Upper lobe of right lung (tissue), 1 donor: ENCODE data around the gene TMEM154. TPM values are rescaled to one million over a fixed set of nuclear protein-coding genes. Genes with fewer than 3 reads are reported as not detected.

Experiments
- ATAC-seq: fragments of 200-7000 bp; cut with Tn5 transposase; one replicate; pipeline ENCODE4 v1.9.1; 2020; ENCODE audit warnings: mild to moderate bottlenecking, moderate library complexity
- DNase-seq: peaks from one replicate; pipeline ENCODE4 v3.0.0-alpha.2; 2020
- H3K27ac ChIP-seq: fragments of 200-600 bp; one replicate; pipeline ENCODE4 v1.8.0; 2022
- H3K27me3 ChIP-seq: fragments of 200-600 bp; one replicate; pipeline ENCODE4 v1.8.0; 2022; ENCODE audit warnings: mild to moderate bottlenecking
- H3K36me3 ChIP-seq: fragments of 200-600 bp; one replicate; pipeline ENCODE4 v1.8.0; 2022
- H3K4me1 ChIP-seq: fragments of 200-600 bp; one replicate; pipeline ENCODE4 v1.8.0; 2022
- H3K4me3 ChIP-seq: fragments of 200-600 bp; one replicate; pipeline ENCODE4 v1.8.0; 2022; ENCODE audit warnings: mild to moderate bottlenecking
- H3K9me3 ChIP-seq: fragments of 200-600 bp; one replicate; pipeline ENCODE4 v1.8.0; 2022
- intact Hi-C: fragments of 100-400 bp; cut with DNase I; formaldehyde crosslinking; loops from one replicate; pipeline ENCODE4 v1.11.0; 2022
- total RNA-seq: library from RNA; stranded (reverse); fragmentation: NEBNext Ultra II Directional; extraction: Animal tissue kit (Norgen Biotek cat#: 25700); gene quantifications from one replicate; pipeline ENCODE4 v1.2.1, GENCODE V29; 2021
- TF ChIP-seq, protein P1 (sequence below): fragments of 200-600 bp; IDR thresholded peaks from one replicate; pipeline ENCODE4 v1.8.0; 2022; ENCODE audit warnings: antibody characterized with exemption
- donor health status: DM: no; HTN: yes; CAD: no; lungs with severe emphysema.

The TMEM154 gene
- total RNA-seq, 1 donor from 2014 or later, result 12.7 TPM

DNA sequence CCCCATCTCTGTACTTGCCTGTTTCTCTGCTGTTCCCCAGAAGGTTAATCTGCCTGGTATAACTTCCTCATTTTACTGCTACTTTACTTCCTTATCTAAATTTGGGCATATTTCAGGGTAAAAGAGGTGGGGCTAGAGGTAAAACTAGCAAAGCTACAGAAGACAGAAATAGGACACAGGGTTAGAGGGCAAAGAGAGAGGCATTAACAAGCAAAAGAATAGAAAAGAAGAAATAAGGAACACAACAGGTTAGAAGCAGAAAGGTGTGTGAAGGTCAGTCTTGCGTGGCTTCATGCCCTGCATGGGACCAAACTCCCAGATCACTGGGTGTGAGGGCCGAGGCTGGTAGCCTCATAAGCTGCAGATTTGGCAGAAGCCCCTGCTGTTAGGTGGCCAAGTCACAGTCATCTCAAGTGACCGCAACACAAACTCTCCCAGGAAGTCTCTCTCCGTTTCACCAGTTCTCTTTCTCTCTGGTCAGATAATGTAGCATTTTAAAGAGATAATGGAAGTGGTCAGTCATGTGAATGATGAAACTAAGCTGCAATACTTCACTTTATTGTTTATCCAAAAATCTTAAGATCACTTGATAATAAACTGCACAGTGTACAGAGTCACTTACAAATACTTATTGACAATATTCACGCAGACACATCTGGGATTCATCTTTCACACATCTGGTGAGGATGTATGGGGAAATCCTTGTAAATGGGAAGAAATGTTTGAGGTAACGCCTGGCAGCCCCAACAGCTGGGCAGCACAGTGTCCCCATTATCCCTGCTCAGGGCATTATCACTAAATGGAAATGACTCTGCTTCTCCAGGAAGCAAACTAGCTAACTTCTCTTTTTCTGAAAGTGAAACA, 16.4 kb downstream of the TMEM154 start:
- H3K27ac ChIP-seq, result peak overlapping the region; percentile 53
- DNase-seq (no peak), ATAC-seq (peak; percentile 71)
- H3K4me1 ChIP-seq, result no peaks in the 10 kb centered on the region
- TF ChIP-seq, protein P1, sequence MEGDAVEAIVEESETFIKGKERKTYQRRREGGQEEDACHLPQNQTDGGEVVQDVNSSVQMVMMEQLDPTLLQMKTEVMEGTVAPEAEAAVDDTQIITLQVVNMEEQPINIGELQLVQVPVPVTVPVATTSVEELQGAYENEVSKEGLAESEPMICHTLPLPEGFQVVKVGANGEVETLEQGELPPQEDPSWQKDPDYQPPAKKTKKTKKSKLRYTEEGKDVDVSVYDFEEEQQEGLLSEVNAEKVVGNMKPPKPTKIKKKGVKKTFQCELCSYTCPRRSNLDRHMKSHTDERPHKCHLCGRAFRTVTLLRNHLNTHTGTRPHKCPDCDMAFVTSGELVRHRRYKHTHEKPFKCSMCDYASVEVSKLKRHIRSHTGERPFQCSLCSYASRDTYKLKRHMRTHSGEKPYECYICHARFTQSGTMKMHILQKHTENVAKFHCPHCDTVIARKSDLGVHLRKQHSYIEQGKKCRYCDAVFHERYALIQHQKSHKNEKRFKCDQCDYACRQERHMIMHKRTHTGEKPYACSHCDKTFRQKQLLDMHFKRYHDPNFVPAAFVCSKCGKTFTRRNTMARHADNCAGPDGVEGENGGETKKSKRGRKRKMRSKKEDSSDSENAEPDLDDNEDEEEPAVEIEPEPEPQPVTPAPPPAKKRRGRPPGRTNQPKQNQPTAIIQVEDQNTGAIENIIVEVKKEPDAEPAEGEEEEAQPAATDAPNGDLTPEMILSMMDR, result no peak
- intact Hi-C loops, result no loop called here
- H3K27me3 ChIP-seq, result no peaks in the 10 kb centered on the region
- H3K36me3 ChIP-seq, result no peaks in the 10 kb centered on the region
- no peak overlapping the region for H3K4me3 ChIP-seq
- H3K9me3 ChIP-seq, result peaks cover under 1% of the 10 kb centered on the region

DNA sequence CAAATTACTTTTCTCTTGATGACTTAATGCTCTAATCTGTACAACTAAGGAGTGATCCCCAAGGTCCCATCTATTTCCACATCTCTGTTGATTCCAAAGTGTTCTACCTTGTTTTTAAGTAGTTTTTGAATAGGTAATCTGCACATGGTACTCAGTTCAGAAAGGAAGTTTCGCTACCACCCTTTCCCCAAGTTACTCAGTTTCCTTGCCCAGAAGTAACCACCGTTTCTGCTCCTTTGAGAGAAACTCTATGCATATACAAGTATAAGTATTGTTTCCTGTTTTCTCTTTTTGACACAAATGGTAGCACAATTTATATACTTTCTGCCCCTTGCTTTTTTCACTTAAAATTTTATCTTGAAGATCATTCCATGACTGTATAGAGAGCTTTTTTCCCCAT, 18.1 kb downstream of the TMEM154 start:
- no peaks in the 10 kb centered on the region for H3K4me1 ChIP-seq
- intact Hi-C loops, result no loop called here
- no peaks in the 10 kb centered on the region for H3K36me3 ChIP-seq
- no peak overlapping the region for H3K27ac ChIP-seq
- DNase-seq (no peak), ATAC-seq (no peak)
- H3K9me3 ChIP-seq, result peaks cover 16% of the 10 kb centered on the region
- H3K4me3 ChIP-seq, result no peak overlapping the region
- no peaks in the 10 kb centered on the region for H3K27me3 ChIP-seq
- TF ChIP-seq, protein P1, result no peak

DNA sequence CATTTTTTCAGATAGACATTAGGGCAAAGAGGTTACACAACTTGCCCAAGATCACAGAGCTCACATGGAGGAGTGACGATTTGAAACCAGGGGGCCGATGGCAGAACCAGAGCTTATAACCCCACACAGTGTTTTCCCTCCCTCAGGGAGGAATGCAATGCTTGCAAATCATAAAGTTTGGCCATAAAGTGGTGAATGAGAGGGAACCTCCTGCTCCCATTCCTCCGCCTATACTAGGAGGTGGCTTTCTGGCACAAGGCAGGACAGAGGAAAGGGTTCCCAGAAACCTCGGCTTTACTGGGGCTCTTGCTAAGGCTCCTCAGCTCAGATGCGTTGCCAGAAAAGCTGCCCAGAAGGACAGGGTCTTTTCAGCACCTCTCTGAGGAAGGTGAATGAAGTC, 19.3 kb downstream of the TMEM154 start:
- Histone ChIP-seq H3K4me1 (no peaks in the 10 kb centered on the region), H3K27me3 (no peaks in the 10 kb centered on the region), H3K9me3 (peaks cover 16% of the 10 kb centered on the region), H3K27ac (no peak overlapping the region), H3K4me3 (no peak overlapping the region), H3K36me3 (no peaks in the 10 kb centered on the region)
- ATAC-seq (no peak), DNase-seq (no peak)
- intact Hi-C loops, result no loop called here
- TF ChIP-seq, protein P1, result no peak

DNA sequence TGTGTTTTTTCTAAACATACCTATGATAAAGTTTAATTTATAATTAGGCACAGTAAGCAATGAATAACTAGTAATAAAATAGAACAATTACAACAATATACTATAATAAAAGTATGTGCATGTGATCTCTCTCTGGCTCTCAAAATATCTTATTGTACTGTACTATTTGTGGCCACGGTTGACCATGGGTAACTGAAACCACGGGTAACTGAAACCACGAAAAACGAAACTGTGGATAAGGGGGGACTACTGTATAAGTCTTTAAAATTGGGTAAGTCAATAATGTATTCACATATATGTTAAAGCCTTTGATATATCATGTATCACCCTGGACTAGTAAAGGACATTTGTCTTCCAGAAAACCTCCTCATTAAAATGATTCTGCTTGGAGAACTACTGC, 20.0 kb downstream of the TMEM154 start:
- intact Hi-C loops, result no loop called here

DNA sequence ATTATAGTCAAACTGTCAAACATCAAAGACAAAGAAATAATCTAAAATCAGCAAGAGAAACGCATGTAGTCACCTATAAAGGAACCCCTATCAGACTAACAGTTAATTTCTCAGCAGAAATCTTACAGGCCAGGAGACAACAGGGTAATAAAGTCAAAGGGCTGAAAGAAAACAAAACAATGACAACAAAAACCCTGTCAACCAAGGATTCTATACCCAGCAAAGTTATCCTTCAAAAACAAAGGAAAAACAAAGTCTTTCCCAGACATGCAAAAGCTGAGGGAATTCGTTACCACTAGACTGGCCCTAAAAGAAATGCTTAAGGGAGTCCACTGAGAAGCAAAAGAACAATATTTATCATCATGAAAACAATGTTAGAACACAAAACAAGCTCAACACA, 22.1 kb downstream of the TMEM154 start:
- H3K36me3 ChIP-seq, result no peaks in the 10 kb centered on the region
- peaks cover 16% of the 10 kb centered on the region for H3K9me3 ChIP-seq
- intact Hi-C loops, result no loop called here
- no peaks in the 10 kb centered on the region for H3K27me3 ChIP-seq
- ATAC-seq (no peak), DNase-seq (no peak)
- no peak overlapping the region for H3K4me3 ChIP-seq
- no peaks in the 10 kb centered on the region for H3K4me1 ChIP-seq
- no peak overlapping the region for H3K27ac ChIP-seq
- TF ChIP-seq, protein P1, result no peak

More for the DNA sequence above, 20.0 kb downstream of the TMEM154 start:
- no peak overlapping the region for H3K27ac ChIP-seq
- H3K9me3 ChIP-seq, result peaks cover 16% of the 10 kb centered on the region
- no peaks in the 10 kb centered on the region for H3K27me3 ChIP-seq
- H3K4me3 ChIP-seq, result no peak overlapping the region
- H3K36me3 ChIP-seq, result no peaks in the 10 kb centered on the region
- DNase-seq, result no peak
- no peaks in the 10 kb centered on the region for H3K4me1 ChIP-seq
- ATAC-seq, result no peak
- TF ChIP-seq, protein P1, result no peak
